Activated T-helper 1 cell treated with anti-CD3 and anti-CD28 coated beads, Interleukin-12 subunit alpha, Interleukin-12 subunit beta, Interleukin-2, Interleukin-4 antibody, amounts not matched to agents 30 ng/mL and 10 ng/mL and 1 ng/mL, durations not matched to agents 14 hours and 24 hours and 36 hours (primary cell): Measurements from ENCODE around the gene CXCL6. TPM values are rescaled to one million over a fixed set of nuclear protein-coding genes. Genes with fewer than 3 reads are reported as not detected.
A peak's percentile ranks its signal among the peaks of the same experiment; 100 is the strongest.

Source experiments
- DNase-seq: peaks from one replicate; pipeline ENCODE4 v3.0.0; 2021; ENCODE audit warnings: low spot score
- H3K27ac Mint-ChIP-seq: one replicate; pipeline ENCODE4 v1.8.0; 2021; ENCODE audit warnings: mild to moderate bottlenecking, mixed read lengths
- H3K27me3 Mint-ChIP-seq: one replicate; pipeline ENCODE4 v1.8.0; 2022; ENCODE audit warnings: mild to moderate bottlenecking, moderate library complexity, mixed read lengths; ENCODE audit not compliant: insufficient read depth
- H3K36me3 Mint-ChIP-seq: one replicate; pipeline ENCODE4 v1.8.0; 2021; ENCODE audit warnings: low read depth, mixed read lengths
- H3K4me1 Mint-ChIP-seq: one replicate; pipeline ENCODE4 v1.8.0; 2021; ENCODE audit warnings: low read depth, mixed read lengths
- H3K4me3 Mint-ChIP-seq: one replicate; pipeline ENCODE4 v1.8.0; 2021; ENCODE audit warnings: mild to moderate bottlenecking, moderate library complexity, mixed read lengths
- H3K9me3 Mint-ChIP-seq: one replicate; pipeline ENCODE4 v1.8.0; 2021; ENCODE audit warnings: mixed read lengths
- intact Hi-C: fragments of 100-400 bp; cut with micrococcal nuclease; formaldehyde crosslinking; loops from one replicate; pipeline ENCODE4 v1.15.1; 2024
- total RNA-seq: library from RNA; stranded (reverse); gene quantifications from 2 replicates; pipeline ENCODE4 v1.2.3, GENCODE V29; 2022

Gene CXCL6
- not detected in 2 replicates for total RNA-seq

GRCh38 chr4:73836373-73837279 lies at the start of gene CXCL6:
Gene CXCL6, plus strand, starts transcription at chr4:73836678. Its CDS starts 73 bp downstream, at chr4:73836751.
- intact Hi-C loops = no loop called here
- H3K4me3 Mint-ChIP-seq = no peak within 1 kb of the TSS
- H3K4me1 Mint-ChIP-seq = no peaks in the 10 kb centered on the region
- H3K36me3 Mint-ChIP-seq = no peaks in the 10 kb centered on the region
- H3K27me3 Mint-ChIP-seq = peaks cover 17% of the 10 kb centered on the region
- no peaks in the 10 kb centered on the region for H3K9me3 Mint-ChIP-seq
- no peak within 1 kb of the TSS for H3K27ac Mint-ChIP-seq
- no peak for DNase-seq

DNA sequence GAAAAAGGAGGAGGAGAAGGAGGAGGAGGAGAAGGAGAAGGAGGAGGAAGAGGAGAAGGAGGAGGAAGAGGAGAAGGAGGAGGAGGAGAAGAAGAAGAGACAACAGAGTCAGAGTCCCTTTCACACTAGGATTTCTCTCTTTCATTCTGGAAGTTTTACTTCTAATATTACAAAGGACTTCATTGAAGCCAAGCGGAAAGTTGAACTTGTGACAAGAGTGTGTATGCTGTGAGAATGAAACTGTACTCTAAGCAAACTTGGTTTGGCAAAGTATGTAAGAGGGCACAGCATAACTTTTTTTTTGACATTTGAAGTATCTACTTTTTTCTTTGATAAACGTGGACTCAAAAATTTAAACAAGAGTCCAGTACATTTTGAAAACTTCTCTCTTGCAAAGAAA lies 48.1 kb upstream of the CXCL6 start:
- Mint-ChIP-seq H3K27ac (no peak overlapping the region), H3K36me3 (no peaks in the 10 kb centered on the region), H3K9me3 (peaks cover 4% of the 10 kb centered on the region), H3K4me3 (no peak overlapping the region), H3K4me1 (no peaks in the 10 kb centered on the region), H3K27me3 (no peaks in the 10 kb centered on the region)
- intact Hi-C loops = no loop called here
- no peak for DNase-seq

DNA sequence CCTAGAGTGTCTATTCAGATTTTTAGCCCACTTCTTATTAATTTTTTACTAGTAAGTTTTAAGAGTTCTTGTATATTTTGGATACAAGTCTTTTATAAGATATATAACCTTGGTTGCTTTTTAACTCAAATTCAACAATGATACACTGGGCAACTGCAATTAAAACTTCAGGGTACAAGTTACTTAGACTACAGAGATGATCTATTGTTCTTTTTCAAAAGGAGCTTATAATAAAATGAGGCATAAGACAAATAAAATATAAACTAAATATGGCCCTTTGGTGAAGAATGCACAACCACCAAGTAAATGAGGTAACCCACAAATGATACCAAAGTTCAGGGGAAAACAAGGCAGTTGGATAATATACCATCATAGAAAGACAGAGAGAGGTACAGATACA lies 37.6 kb upstream of the CXCL6 start:
- no peaks in the 10 kb centered on the region for H3K36me3 Mint-ChIP-seq
- H3K4me3 Mint-ChIP-seq = no peak overlapping the region
- intact Hi-C loops = no loop called here
- DNase-seq = no peak
- no peaks in the 10 kb centered on the region for H3K9me3 Mint-ChIP-seq
- no peaks in the 10 kb centered on the region for H3K4me1 Mint-ChIP-seq
- no peak overlapping the region for H3K27ac Mint-ChIP-seq
- H3K27me3 Mint-ChIP-seq = peaks cover 2% of the 10 kb centered on the region

- no peaks in the 10 kb centered on the region for H3K36me3 Mint-ChIP-seq
- no peak overlapping the region for H3K27ac Mint-ChIP-seq
- no peaks in the 10 kb centered on the region for H3K9me3 Mint-ChIP-seq
- no peak overlapping the region for H3K4me3 Mint-ChIP-seq
- no peak for DNase-seq
- peaks cover 5% of the 10 kb centered on the region for H3K27me3 Mint-ChIP-seq
- intact Hi-C loops = no loop called here
- H3K4me1 Mint-ChIP-seq = no peaks in the 10 kb centered on the region
Observed at GRCh38 chr4:73800206-73800605, 36.3 kb upstream of the CXCL6 start.

- Mint-ChIP-seq H3K4me1 (no peaks in the 10 kb centered on the region), H3K27me3 (peaks cover 10% of the 10 kb centered on the region), H3K36me3 (no peaks in the 10 kb centered on the region), H3K4me3 (no peak overlapping the region), H3K9me3 (no peaks in the 10 kb centered on the region), H3K27ac (no peak overlapping the region)
- intact Hi-C loops = no loop called here
- no peak for DNase-seq
Observed at GRCh38 chr4:73801692-73802091, 34.8 kb upstream of the CXCL6 start.

GRCh38 chr4:73803213-73803612 lies 33.3 kb upstream of the CXCL6 start:
- no peaks in the 10 kb centered on the region for H3K4me1 Mint-ChIP-seq
- H3K27ac Mint-ChIP-seq = no peak overlapping the region
- H3K27me3 Mint-ChIP-seq = peaks cover 10% of the 10 kb centered on the region
- no peaks in the 10 kb centered on the region for H3K9me3 Mint-ChIP-seq
- intact Hi-C loops = no loop called here
- DNase-seq = no peak
- H3K4me3 Mint-ChIP-seq = no peak overlapping the region
- H3K36me3 Mint-ChIP-seq = no peaks in the 10 kb centered on the region

DNA sequence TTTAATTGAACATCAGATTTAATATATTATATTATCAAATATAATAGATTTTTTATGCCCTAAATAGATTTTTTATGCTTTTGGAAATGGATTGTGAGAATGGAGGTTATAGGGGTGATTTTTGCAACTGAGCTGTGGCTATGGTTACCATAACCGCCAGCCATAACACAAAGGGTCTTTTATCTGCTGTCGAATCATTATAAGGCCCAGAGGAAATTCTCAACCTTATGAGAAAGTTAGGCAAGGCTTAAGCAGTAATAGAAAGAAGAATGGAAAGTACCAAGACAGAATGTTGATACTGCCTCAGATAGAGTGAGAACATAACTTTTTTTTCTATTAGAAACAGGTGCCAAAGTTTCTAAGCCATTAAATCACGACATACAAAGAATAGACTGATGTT lies 26.3 kb upstream of the CXCL6 start:
- H3K4me1 Mint-ChIP-seq = peaks cover 8% of the 10 kb centered on the region
- no peaks in the 10 kb centered on the region for H3K36me3 Mint-ChIP-seq
- no peak overlapping the region for H3K27ac Mint-ChIP-seq
- H3K4me3 Mint-ChIP-seq = no peak overlapping the region
- intact Hi-C loops = no loop called here
- H3K9me3 Mint-ChIP-seq = peaks cover 11% of the 10 kb centered on the region
- no peak for DNase-seq
- peaks cover 8% of the 10 kb centered on the region for H3K27me3 Mint-ChIP-seq

DNA sequence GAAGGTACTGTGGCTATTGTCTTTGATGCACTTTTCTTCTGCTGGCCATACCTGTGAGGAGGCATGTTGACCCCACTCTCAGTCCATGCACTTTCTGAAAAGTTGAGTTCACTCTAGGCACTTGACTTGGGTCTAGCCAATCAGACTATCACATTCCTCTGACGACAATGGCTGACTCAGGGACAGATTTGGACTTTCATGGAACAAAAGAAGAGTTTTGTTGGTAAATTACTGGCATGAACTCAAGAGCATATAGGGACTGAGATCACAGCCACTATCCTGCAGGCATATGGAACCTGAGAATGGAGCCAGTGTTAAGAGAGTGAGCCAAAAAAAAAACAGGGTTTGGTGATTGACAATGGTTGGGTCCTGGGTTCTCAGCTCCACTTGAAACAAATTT lies 24.6 kb upstream of the CXCL6 start:
- DNase-seq = no peak
- Mint-ChIP-seq H3K4me3 (no peak overlapping the region), H3K27ac (no peak overlapping the region), H3K9me3 (peaks cover 14% of the 10 kb centered on the region), H3K27me3 (peaks cover 3% of the 10 kb centered on the region), H3K4me1 (peaks cover 15% of the 10 kb centered on the region), H3K36me3 (no peaks in the 10 kb centered on the region)
- intact Hi-C loops = no loop called here

DNA sequence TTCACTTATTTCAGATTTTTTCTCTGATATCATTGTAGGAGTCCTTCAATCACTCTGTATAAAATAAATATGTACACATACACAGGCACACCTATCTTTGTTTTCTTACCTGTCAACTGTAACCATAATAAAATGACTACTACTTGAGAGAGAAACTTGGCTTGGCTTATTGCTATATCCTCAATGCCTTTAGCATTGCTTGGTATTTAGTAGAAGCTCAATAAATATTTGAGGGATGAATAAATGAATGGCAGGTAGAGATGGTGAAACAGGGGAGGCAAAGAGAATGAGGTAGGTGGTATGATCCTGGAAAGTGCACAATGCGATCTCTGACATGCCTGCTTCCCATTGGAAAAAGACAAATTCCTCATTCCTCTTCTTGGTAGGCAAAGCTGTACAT lies 21.8 kb upstream of the CXCL6 start:
- intact Hi-C loops = no loop called here
- Mint-ChIP-seq H3K4me3 (no peak overlapping the region), H3K4me1 (peaks cover 19% of the 10 kb centered on the region), H3K9me3 (peaks cover 17% of the 10 kb centered on the region), H3K27me3 (no peaks in the 10 kb centered on the region), H3K27ac (no peak overlapping the region), H3K36me3 (no peaks in the 10 kb centered on the region)
- DNase-seq = no peak

DNA sequence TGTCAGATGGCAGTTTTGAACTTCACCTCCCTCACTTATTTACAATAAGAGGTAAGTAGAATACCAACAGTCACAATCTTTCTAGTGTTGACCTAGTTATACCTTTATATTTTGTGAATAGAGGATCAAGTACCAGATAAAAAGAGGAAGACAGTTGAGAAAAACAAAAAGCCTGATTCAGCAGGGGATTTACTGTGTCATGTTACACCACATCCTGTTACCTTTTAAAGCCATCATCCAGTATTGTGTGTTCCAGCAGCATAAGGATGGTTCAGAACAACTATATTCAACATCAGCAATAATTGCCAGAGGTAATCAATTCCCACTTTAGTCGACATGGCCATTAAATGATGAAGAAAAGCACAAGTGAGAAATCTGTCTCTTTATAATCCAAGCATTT lies 21.3 kb upstream of the CXCL6 start:
- no peaks in the 10 kb centered on the region for H3K27me3 Mint-ChIP-seq

GRCh38 chr4:73816814-73817213 lies 19.7 kb upstream of the CXCL6 start:
- H3K9me3 Mint-ChIP-seq = peaks cover 17% of the 10 kb centered on the region
- H3K4me1 Mint-ChIP-seq = peaks cover 19% of the 10 kb centered on the region
- H3K4me3 Mint-ChIP-seq = no peak overlapping the region
- H3K36me3 Mint-ChIP-seq = no peaks in the 10 kb centered on the region
- intact Hi-C loops = no loop called here
- H3K27me3 Mint-ChIP-seq = no peaks in the 10 kb centered on the region
- no peak for DNase-seq
- no peak overlapping the region for H3K27ac Mint-ChIP-seq

More for the DNA sequence above, 21.3 kb upstream of the CXCL6 start:
- Mint-ChIP-seq H3K9me3 (peaks cover 17% of the 10 kb centered on the region), H3K36me3 (no peaks in the 10 kb centered on the region), H3K4me1 (peaks cover 19% of the 10 kb centered on the region), H3K27ac (peak overlapping the region; percentile 6), H3K4me3 (no peak overlapping the region)
- intact Hi-C loops = no loop called here
- DNase-seq = no peak

- H3K27ac Mint-ChIP-seq = no peak overlapping the region
- H3K4me1 Mint-ChIP-seq = peaks cover 19% of the 10 kb centered on the region
- H3K9me3 Mint-ChIP-seq = peaks cover 17% of the 10 kb centered on the region
- no peak overlapping the region for H3K4me3 Mint-ChIP-seq
- no peaks in the 10 kb centered on the region for H3K27me3 Mint-ChIP-seq
- H3K36me3 Mint-ChIP-seq = no peaks in the 10 kb centered on the region
- intact Hi-C loops = no loop called here
- no peak for DNase-seq
Observed at GRCh38 chr4:73817341-73817740, 19.1 kb upstream of the CXCL6 start.

GRCh38 chr4:73821325-73821724 lies 15.2 kb upstream of the CXCL6 start:
- intact Hi-C loops = no loop called here
- Mint-ChIP-seq H3K4me3 (no peak overlapping the region), H3K4me1 (peaks cover 8% of the 10 kb centered on the region), H3K27me3 (peaks cover 2% of the 10 kb centered on the region), H3K27ac (no peak overlapping the region), H3K9me3 (peaks cover 4% of the 10 kb centered on the region), H3K36me3 (no peaks in the 10 kb centered on the region)
- DNase-seq = no peak
